Measurements from ENCODE around the gene AFF3. TPM values are rescaled to one million over a fixed set of nuclear protein-coding genes. Genes with fewer than 3 reads are reported as not detected.

The AFF3 gene
- total and polyA plus RNA-seq, 2 of the 13 experiments (the other 11 are each of a cell fraction or from before 2014, with no cell fraction given), result not detected

DNA sequence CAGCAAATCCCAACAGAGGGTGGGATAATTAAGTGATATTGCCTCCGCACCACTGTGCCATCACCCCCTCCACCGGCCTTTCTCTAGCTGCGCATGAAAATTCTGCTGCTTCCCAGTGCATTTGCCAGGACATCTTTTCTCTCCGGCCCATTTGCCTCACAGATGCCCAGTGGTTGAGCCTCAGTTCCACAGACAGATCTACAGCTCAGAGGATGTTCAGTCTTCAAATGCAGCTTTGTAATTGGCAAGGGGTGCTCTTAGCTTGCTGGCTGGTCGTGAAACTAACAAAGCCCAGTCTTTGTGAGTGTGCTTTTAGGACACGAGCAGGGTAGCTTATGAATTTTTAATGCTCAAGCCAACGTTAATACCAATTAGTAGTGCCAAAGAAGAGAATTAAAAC lies 399.2 kb downstream of the AFF3 start (continued):
- TF ChIP-seq, protein P1, sequence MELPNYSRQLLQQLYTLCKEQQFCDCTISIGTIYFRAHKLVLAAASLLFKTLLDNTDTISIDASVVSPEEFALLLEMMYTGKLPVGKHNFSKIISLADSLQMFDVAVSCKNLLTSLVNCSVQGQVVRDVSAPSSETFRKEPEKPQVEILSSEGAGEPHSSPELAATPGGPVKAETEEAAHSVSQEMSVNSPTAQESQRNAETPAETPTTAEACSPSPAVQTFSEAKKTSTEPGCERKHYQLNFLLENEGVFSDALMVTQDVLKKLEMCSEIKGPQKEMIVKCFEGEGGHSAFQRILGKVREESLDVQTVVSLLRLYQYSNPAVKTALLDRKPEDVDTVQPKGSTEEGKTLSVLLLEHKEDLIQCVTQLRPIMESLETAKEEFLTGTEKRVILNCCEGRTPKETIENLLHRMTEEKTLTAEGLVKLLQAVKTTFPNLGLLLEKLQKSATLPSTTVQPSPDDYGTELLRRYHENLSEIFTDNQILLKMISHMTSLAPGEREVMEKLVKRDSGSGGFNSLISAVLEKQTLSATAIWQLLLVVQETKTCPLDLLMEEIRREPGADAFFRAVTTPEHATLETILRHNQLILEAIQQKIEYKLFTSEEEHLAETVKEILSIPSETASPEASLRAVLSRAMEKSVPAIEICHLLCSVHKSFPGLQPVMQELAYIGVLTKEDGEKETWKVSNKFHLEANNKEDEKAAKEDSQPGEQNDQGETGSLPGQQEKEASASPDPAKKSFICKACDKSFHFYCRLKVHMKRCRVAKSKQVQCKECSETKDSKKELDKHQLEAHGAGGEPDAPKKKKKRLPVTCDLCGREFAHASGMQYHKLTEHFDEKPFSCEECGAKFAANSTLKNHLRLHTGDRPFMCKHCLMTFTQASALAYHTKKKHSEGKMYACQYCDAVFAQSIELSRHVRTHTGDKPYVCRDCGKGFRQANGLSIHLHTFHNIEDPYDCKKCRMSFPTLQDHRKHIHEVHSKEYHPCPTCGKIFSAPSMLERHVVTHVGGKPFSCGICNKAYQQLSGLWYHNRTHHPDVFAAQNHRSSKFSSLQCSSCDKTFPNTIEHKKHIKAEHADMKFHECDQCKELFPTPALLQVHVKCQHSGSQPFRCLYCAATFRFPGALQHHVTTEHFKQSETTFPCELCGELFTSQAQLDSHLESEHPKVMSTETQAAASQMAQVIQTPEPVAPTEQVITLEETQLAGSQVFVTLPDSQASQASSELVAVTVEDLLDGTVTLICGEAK (IDR thresholded peaks at IDR 0.05), result no peak
- TF ChIP-seq, protein P1 (CRISPR knock-in tag; IDR thresholded peaks at IDR 0.05), result no peak
- TF ChIP-seq HMGA1 (CRISPR knock-in tag; conservative IDR thresholded peaks at IDR 0.05) (no peak), NR2F1 (CRISPR knock-in tag; IDR thresholded peaks at IDR 0.05) (no peak), ZNF496 (CRISPR knock-in tag; IDR thresholded peaks at IDR 0.05; ENCODE audit: insufficient replicate concordance) (no peak), ARNTL (CRISPR knock-in tag; IDR thresholded peaks at IDR 0.05) (no peak)

Data from HepG2 (cell line).